Measurements from ENCODE around the gene PLXNA4.

PLXNA4 gene

GRCh38 chr7:132279718-132280117 lies 296.6 kb downstream of the PLXNA4 start:
- DNase-seq = no peak

GRCh38 chr7:132276976-132277725 lies 299.1 kb downstream of the PLXNA4 start:
- DNase-seq = no peak

- DNase-seq = no peak
These were observed 300.0 kb downstream of the PLXNA4 start for GRCh38 chr7:132276234-132276630.

GRCh38 chr7:132275416-132276233 lies 300.6 kb downstream of the PLXNA4 start:
- DNase-seq = no peak

GRCh38 chr7:132272763-132273371 lies 303.4 kb downstream of the PLXNA4 start:
- DNase-seq = no peak

- no peak for DNase-seq
These were observed 305.8 kb downstream of the PLXNA4 start for GRCh38 chr7:132270517-132270916.

GRCh38 chr7:132269718-132270117 lies 306.6 kb downstream of the PLXNA4 start:
- no peak for DNase-seq

GRCh38 chr7:132263151-132263550 lies 313.1 kb downstream of the PLXNA4 start:
- no peak for DNase-seq

GRCh38 chr7:132262160-132262470 lies 314.2 kb downstream of the PLXNA4 start:
- DNase-seq = no peak

- DNase-seq = no peak
These were observed 314.7 kb downstream of the PLXNA4 start for GRCh38 chr7:132261327-132262159.

GRCh38 chr7:132258231-132258630 lies 318.0 kb downstream of the PLXNA4 start:
- DNase-seq = no peak

- DNase-seq = no peak
These were observed 319.0 kb downstream of the PLXNA4 start for GRCh38 chr7:132257253-132257652.

- no peak for DNase-seq
These were observed 319.5 kb downstream of the PLXNA4 start for GRCh38 chr7:132256721-132257212.

GRCh38 chr7:132255898-132256297 lies 320.4 kb downstream of the PLXNA4 start:
- peak in 1 of 56 donors; percentile 8 for DNase-seq

GRCh38 chr7:132255115-132255797 lies 321.0 kb downstream of the PLXNA4 start:
- DNase-seq = no peak

GRCh38 chr7:132254455-132254854 lies 321.8 kb downstream of the PLXNA4 start:
- DNase-seq = no peak

GRCh38 chr7:132252793-132253100 lies 323.5 kb downstream of the PLXNA4 start:
- DNase-seq = no peak

- DNase-seq = peak in 55 of 56 donors; percentile 11 to 89 (median 74)
These were observed 325.0 kb downstream of the PLXNA4 start for GRCh38 chr7:132251327-132251659.

GRCh38 chr7:132250480-132251326 lies 325.6 kb downstream of the PLXNA4 start:
- peak in 1 of 56 donors; percentile 2 for DNase-seq
